HepG2 (cell line): ENCODE data around the gene HOXA11. TPM values are rescaled to one million over a fixed set of nuclear protein-coding genes. Genes with fewer than 3 reads are reported as not detected.

Experiments
- ATAC-seq: fragments of 200-7000 bp; cut with Tn5 transposase; 3 replicates; pipeline ENCODE4 v1.9.1; 2020; ENCODE audit warnings: mild to moderate bottlenecking, moderate library complexity
- BruUV-seq: library from RNA; stranded (reverse); fragments of 400-500 nt; replicated peaks from 2 replicates; lab custom pipeline; 2021; lab: Mats Ljungman, UMichigan
- CTCF ChIA-PET: fragments of 300-600 bp; formaldehyde crosslinking; extraction: SDS; loops from one replicate; lab custom pipeline; 2021; ENCODE audit warnings: low total read pairs, inconsistent platforms, low intra/inter-chr PET ratio; lab: Yijun Ruan, JAX
- POLR2A ChIA-PET: fragments of 350-600 bp; sonication (Branson Sonifier 250); formaldehyde crosslinking; loops from one replicate; lab custom pipeline; 2020; ENCODE audit warnings: antibody characterized with exemption, inconsistent platforms; lab: Yijun Ruan, JAX
- DNase-seq: peaks from one replicate; pipeline ENCODE4 v3.0.0-alpha.2; 2015; ENCODE audit warnings: low spot score
- FAIRE-seq: peaks from 3 replicates; lab custom pipeline; 2011; peaks lifted over from hg19 to GRCh38; lab: Jason Lieb, UNC
- H2AFZ ChIP-seq: one replicate; pipeline ENCODE4 v1.6.1; 2011; ENCODE audit warnings: low read length, inconsistent platforms
- H3K27ac ChIP-seq: fragments of 300-600 bp; 3 replicates; pipeline ENCODE4 v1.8.0; 2011; ENCODE audit warnings: mixed run types, mild to moderate bottlenecking, mixed read lengths, low read length, inconsistent platforms; ENCODE audit not compliant: insufficient read depth; ENCODE audit errors: extremely low read length
- H3K27me3 ChIP-seq, 2 experiments: fragments of 200-600 bp in 1 of 2; 2 replicates in 1 of 2; 3 replicates in 1 of 2; pipeline versions ENCODE4 v1.6.0 to v1.8.0; 2011; ENCODE audit warnings: low read length in 2 of 2, mild to moderate bottlenecking in 2 of 2, moderate library complexity in 2 of 2, inconsistent platforms in 1 of 2; ENCODE audit not compliant: insufficient read depth in 2 of 2, control insufficient read depth in 1 of 2
- H3K36me3 ChIP-seq, 2 experiments: fragments of 200-600 bp in 1 of 2; replicated peaks in 1 of 2; 2 replicates in 1 of 2; 3 replicates in 1 of 2; pipeline versions ENCODE4 v1.5.1 to v1.8.0; 2011; ENCODE audit warnings: low read length in 2 of 2, inconsistent platforms in 1 of 2; ENCODE audit not compliant: insufficient read depth in 2 of 2, control insufficient read depth in 1 of 2
- H3K4me1 ChIP-seq: 2 replicates; pipeline ENCODE4 v1.5.1; 2012; ENCODE audit warnings: low read length, inconsistent platforms; ENCODE audit not compliant: insufficient read depth
- H3K4me2 ChIP-seq: 2 replicates; pipeline ENCODE4 v1.6.0; 2011; ENCODE audit warnings: low read depth, low read length, inconsistent platforms
- H3K4me3 ChIP-seq, 3 experiments: fragments of 200-600 bp in 1 of 3; sonication (generic), shearing (Covaris generic) in 1 of 3; replicated peaks in 1 of 3; 2 replicates each; pipeline ENCODE4 v1.5.1; 2011 to 2016; ENCODE audit warnings: low read length in 3 of 3, inconsistent platforms in 2 of 3, low read depth in 2 of 3, mild to moderate bottlenecking in 2 of 3, control low read depth in 1 of 3, mixed read lengths in 1 of 3; ENCODE audit not compliant: insufficient read depth in 1 of 3
- H3K79me2 ChIP-seq: one replicate; pipeline ENCODE4 v1.6.1; 2011; ENCODE audit warnings: low read length, inconsistent platforms; ENCODE audit not compliant: insufficient read depth
- H3K9ac ChIP-seq: 2 replicates; pipeline ENCODE4 v1.6.0; 2011; ENCODE audit warnings: mild to moderate bottlenecking, low read depth, low read length, inconsistent platforms; ENCODE audit not compliant: insufficient read depth
- H3K9me3 ChIP-seq: 2 replicates; pipeline ENCODE4 v1.5.1; 2012; ENCODE audit warnings: mild to moderate bottlenecking, low read length
- H4K20me1 ChIP-seq: 2 replicates; pipeline ENCODE4 v1.6.0; 2011; ENCODE audit warnings: inconsistent platforms, mild to moderate bottlenecking, low read length, moderate library complexity; ENCODE audit not compliant: insufficient read depth
- CBX2 ChIP-seq, 2 experiments: fragments of 200-600 bp in 1 of 2; sonication (generic); formaldehyde crosslinking in 1 of 2; IDR thresholded peaks; 2 replicates each; pipeline versions ENCODE4 v1.7.0 to v1.8.1; 2018 to 2022; ENCODE audit warnings: low read depth in 2 of 2, low read length in 1 of 2, mild to moderate bottlenecking in 1 of 2, missing genetic modification reagents in 1 of 2
- RNF2 ChIP-seq: fragments of 450-650 bp; conservative IDR thresholded peaks from 2 replicates; pipeline ENCODE4 v1.6.1; 2016; ENCODE audit warnings: low read depth
- SKI ChIP-seq: fragments of 450-650 bp; IDR thresholded peaks from one replicate; pipeline ENCODE4 v1.6.1; 2018; ENCODE audit warnings: mild to moderate bottlenecking; ENCODE audit not compliant: partially characterized antibody
- ZBTB7A ChIP-seq: sonication (generic); formaldehyde crosslinking; IDR thresholded peaks from 2 replicates; pipeline ENCODE4 v1.8.0; 2022; ENCODE audit warnings: mild to moderate bottlenecking, missing genetic modification reagents
- WGBS: methylation state at CpG from one replicate; pipeline ENCODE4 v1.1.6; 2017; ENCODE audit warnings: low lambda C conversion rate; 5-methylcytosine and 5-hydroxymethylcytosine counted together
- in situ Hi-C: cut with HindIII; loops from 2 replicates; pipeline ENCODE4 v1.10.0; 2017; ENCODE audit warnings: low pct_unique_long_range_greater_than_20kb; ENCODE audit not compliant: extremely low pct_ligation_motif_present
- intact Hi-C: fragments of 100-400 bp; cut with micrococcal nuclease; formaldehyde crosslinking; loops from one replicate; pipeline ENCODE4 v1.10.0; 2022; ENCODE audit not compliant: unreplicated experiment
- polyA plus RNA-seq, 8 experiments: library from polyadenylated mRNA; depleted of rRNA in 3 of 8; stranded (reverse) in 7 of 8; unstranded in 1 of 8; fragments of >200 nt; fragmentation: Illumina TruSeq in 4 of 8; extraction: Trizol in 4 of 8; gene quantifications; 2 replicates each; pipeline versions ENCODE4 v1.2.1 to v1.2.3, GENCODE V29; 2011 to 2016; ENCODE audit warnings: low read depth in 4 of 8, missing spikeins in 1 of 8, mixed read lengths in 1 of 8; ENCODE audit not compliant: insufficient read depth in 1 of 8
- total RNA-seq, 5 experiments: library from RNA; depleted of rRNA; stranded (reverse); fragments of >200 nt; fragmentation: Illumina TruSeq; extraction: Trizol; gene quantifications; 2 replicates each; pipeline ENCODE4 v1.2.3, GENCODE V29; 2016; ENCODE audit warnings: low read depth in 1 of 5
- TF ChIP-seq, protein P1 (sequence below): sonication (generic); formaldehyde crosslinking; IDR thresholded peaks from 2 replicates; pipeline ENCODE4 v1.8.0; 2022; ENCODE audit warnings: mild to moderate bottlenecking, missing genetic modification reagents, moderate library complexity

HOXA11 gene
- total and polyA plus RNA-seq, 2 of the 13 experiments (the other 11 are each of a cell fraction or from before 2014, with no cell fraction given), result not detected

DNA sequence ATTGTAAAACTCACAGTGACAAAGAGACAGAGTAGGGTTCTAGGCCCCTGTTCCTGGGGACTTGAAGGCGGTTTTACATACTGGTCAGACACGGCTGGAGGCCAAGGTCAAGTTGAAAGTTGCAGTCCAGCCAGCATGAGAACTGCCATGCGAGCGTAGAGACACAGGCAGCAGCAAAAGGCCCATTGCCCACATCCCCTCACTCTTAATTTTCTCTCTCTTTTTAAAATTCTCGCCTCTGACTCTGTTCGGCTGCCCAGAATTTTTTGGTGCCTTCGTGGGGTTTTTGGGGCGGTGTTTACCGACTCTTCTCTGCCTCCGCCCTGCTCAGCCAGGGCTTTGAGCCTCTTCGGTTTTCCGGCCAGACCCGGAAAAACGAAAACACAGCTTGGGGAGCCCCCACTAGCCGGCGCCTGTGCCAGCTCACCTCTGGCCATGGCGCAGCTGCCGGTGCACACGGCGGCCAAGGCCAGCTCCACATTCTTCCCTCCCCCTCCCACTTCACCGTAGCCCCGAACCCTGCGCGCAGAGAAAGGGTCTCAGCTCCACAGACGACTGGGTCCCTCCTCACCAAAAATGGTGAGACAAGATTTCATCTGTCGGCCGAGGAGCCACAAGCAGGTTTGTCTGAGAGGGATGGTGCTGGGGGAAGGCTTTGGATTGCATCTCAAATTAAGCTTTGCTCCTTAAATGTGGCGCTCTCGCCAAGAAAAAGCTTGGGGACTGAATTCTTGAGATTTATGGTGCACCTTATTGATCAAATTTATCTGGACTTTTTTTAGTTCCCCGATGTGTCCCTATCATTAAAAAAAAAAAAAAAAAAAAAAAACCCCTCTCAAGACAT lies 17.2 kb upstream of the HOXA11 start:
- in situ Hi-C loops, result loop anchor here (5.0 to 10.0 kb wide), 3 partner anchors 373 to 820 kb away; no protein-coding TSS in a partner anchor
- 53% methylated on average over 26 of the region's 30 CpGs for WGBS
- BruUV-seq, result no TSS peak
- intact Hi-C loops, result no loop called here
- peaks cover 3% of the 10 kb centered on the region; the same call in 1 of the 2 replicates for H4K20me1 ChIP-seq
- TF ChIP-seq CBX2 (IDR thresholded peaks at IDR 0.05; ENCODE audit: low read depth, low read length), result 0 out of 2 replicates have a peak, but pooled peaks have one; percentile 63
- no peak for TF ChIP-seq CBX2 (CRISPR knock-in tag; IDR thresholded peaks at IDR 0.05; ENCODE audit: low read depth)
- TF ChIP-seq, protein P1, sequence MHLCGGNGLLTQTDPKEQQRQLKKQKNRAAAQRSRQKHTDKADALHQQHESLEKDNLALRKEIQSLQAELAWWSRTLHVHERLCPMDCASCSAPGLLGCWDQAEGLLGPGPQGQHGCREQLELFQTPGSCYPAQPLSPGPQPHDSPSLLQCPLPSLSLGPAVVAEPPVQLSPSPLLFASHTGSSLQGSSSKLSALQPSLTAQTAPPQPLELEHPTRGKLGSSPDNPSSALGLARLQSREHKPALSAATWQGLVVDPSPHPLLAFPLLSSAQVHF, result no peak
- TF ChIP-seq ZBTB7A, result no peak
- TF ChIP-seq SKI, result peak; percentile 75
- TF ChIP-seq RNF2, result peak; percentile 81
- TF ChIP-seq, all 625 proteins: peak for 3
- POLR2A ChIA-PET, result no interaction called here
- no peak overlapping the region for H3K27ac ChIP-seq
- H3K4me1 ChIP-seq, result peaks cover 30% of the 10 kb centered on the region
- no peak overlapping the region for H3K4me3 ChIP-seq
- CTCF ChIA-PET, result no interaction called here
- no peaks in the 10 kb centered on the region for H3K79me2 ChIP-seq
- ATAC-seq (no peak), DNase-seq (no peak), FAIRE-seq (no peak)
- H3K36me3 ChIP-seq, result no peaks in the 10 kb centered on the region
- H3K27me3 ChIP-seq, result peaks cover 17 to 83% of the 10 kb centered on the region in 2 experiments
- H2AFZ ChIP-seq, result no peak overlapping the region
- no peaks in the 10 kb centered on the region for H3K9me3 ChIP-seq
- no peak overlapping the region for H3K9ac ChIP-seq
- H3K4me2 ChIP-seq, result peak overlapping the region; percentile 80; the same call in 1 of the 2 replicates
